GM12875 (cell line): ENCODE data around the gene CAMKMT.
"Not testable (repeated sequence)": the region's sequence is repeated elsewhere in the genome, so short reads cannot be mapped to it uniquely, and the experiment has no call there.

Source experiments
- H3K4me3 ChIP-seq: one replicate; pipeline ENCODE4 v1.5.1; 2011; ENCODE audit warnings: low read depth, low read length, control low read depth
- TF ChIP-seq, protein P1 (sequence below): IDR thresholded peaks from 2 replicates; pipeline ENCODE4 v1.5.1; 2011; ENCODE audit warnings: low read depth, mild to moderate bottlenecking, control low read depth, inconsistent platforms, low read length, moderate library complexity, borderline replicate concordance; ENCODE audit not compliant: insufficient read depth

The CAMKMT gene

DNA sequence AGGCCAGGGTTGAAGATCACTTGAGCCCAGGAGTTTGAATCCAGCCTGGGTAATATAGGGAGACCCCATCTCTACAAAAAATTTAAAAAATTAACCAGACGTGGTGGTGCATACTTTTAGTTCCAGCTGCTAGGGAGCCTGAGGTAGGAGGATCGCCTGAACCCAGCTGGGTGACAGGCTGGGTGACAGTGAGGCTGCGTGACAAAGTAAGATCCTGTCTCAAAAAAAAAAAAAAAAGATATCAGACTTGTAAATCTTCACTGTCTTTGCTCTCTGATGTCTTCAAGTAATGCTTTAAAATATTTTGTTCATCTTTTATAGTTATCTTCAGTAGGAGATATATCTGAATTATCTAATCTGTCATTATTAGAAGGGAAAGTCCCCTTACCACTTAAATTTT is 10.5 kb downstream of the CAMKMT start:
- no peak overlapping the region for H3K4me3 ChIP-seq
- TF ChIP-seq, protein P1, sequence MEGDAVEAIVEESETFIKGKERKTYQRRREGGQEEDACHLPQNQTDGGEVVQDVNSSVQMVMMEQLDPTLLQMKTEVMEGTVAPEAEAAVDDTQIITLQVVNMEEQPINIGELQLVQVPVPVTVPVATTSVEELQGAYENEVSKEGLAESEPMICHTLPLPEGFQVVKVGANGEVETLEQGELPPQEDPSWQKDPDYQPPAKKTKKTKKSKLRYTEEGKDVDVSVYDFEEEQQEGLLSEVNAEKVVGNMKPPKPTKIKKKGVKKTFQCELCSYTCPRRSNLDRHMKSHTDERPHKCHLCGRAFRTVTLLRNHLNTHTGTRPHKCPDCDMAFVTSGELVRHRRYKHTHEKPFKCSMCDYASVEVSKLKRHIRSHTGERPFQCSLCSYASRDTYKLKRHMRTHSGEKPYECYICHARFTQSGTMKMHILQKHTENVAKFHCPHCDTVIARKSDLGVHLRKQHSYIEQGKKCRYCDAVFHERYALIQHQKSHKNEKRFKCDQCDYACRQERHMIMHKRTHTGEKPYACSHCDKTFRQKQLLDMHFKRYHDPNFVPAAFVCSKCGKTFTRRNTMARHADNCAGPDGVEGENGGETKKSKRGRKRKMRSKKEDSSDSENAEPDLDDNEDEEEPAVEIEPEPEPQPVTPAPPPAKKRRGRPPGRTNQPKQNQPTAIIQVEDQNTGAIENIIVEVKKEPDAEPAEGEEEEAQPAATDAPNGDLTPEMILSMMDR = no peak

GRCh38 chr2:44377486-44377885 is 15.7 kb downstream of the CAMKMT start:
- no peak overlapping the region for H3K4me3 ChIP-seq
- TF ChIP-seq, protein P1 = no peak

DNA sequence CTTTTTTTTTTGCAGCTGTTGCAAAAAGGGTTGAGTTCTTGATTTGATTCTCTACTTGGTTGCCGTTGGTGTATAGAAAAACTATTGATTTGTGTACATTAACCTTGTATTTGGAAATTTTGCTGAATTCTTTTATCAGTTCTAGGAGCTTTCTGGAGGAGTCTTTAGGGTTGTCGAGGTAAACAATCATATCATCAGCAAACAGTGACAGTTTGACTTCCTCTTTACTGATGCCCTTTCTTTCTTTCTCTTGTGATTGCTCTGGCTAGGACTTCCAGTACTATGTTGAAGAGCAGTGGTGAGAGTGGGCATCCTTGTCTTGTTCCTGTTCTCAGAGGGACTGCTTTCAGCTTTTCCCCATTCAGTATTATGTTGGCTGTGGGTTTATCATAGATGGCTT is 23.5 kb downstream of the CAMKMT start:
- H3K4me3 ChIP-seq = not testable (repeated sequence)

DNA sequence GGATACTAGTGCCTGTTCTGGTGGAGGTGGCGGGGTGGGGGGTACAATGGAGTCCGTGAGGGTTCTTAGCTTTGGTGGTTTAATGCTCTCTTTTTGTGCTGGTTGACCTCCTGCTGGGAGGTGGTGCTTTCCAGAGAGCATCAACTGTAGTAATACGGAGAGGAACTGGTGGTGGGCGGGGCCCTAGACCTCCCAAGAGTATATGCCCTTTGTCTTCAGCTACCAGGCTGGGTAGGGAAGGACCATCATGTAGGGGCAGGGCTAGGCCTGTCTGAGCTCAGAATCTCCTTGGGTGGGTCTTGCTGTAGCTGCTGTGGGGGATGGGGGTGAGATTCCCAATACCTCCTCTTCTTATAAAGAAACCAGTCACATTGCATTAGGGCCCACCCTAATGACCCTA is 27.1 kb downstream of the CAMKMT start:
- TF ChIP-seq, protein P1 = no peak
- H3K4me3 ChIP-seq = no peak overlapping the region

DNA sequence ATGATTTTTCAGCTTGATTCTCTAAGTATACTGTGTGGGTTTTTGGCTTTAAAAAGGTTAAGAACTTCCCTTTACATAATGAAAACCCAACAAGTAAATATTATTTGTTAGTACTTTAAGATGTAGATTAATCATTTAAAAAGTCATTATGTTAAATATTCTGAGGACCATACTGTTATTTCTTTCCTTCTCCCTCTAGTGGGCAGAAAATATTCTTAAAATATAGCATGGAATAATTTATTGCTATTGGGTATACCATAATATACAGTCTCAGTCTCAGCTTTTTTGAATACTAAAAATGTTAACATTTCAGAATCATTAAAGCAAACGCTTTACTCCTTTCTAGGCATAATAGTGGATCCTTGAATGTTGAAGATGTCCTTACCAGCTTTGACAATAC is 28.1 kb downstream of the CAMKMT start:
- TF ChIP-seq, protein P1 = no peak
- H3K4me3 ChIP-seq = no peak overlapping the region

- H3K4me3 ChIP-seq = no peak overlapping the region
- TF ChIP-seq, protein P1 = 0 out of 2 replicates have a peak, but pooled peaks have one; percentile 23
Measured at GRCh38 chr2:44392338-44392943, 30.7 kb downstream of the CAMKMT start.

- no peak overlapping the region for H3K4me3 ChIP-seq
- TF ChIP-seq, protein P1 = no peak
Measured at GRCh38 chr2:44397447-44398175, 35.9 kb downstream of the CAMKMT start.
